DND-41 (cell line): ENCODE results near the gene ELOVL6.

Source experiments
- ATAC-seq: fragments of 200-7000 bp; cut with Tn5 transposase; 3 replicates; pipeline ENCODE4 v1.9.1; 2021; ENCODE audit warnings: low read depth; ENCODE audit not compliant: insufficient read depth
- DNase-seq: peaks from one replicate; pipeline ENCODE4 v3.0.0-alpha.2; 2020
- H2AFZ ChIP-seq: 2 replicates; pipeline ENCODE4 v1.6.0; 2012; ENCODE audit warnings: low read depth, low read length
- H3K27ac ChIP-seq: 2 replicates; pipeline ENCODE4 v1.5.1; 2012; ENCODE audit warnings: low read length, inconsistent platforms
- H3K27me3 ChIP-seq: fragments of 200-600 bp; sonication (generic); 2 replicates; pipeline ENCODE4 v1.6.0; 2012; ENCODE audit warnings: low read length, mild to moderate bottlenecking, inconsistent platforms; ENCODE audit not compliant: insufficient read depth, poor library complexity
- H3K36me3 ChIP-seq: 2 replicates; pipeline ENCODE4 v1.5.1; 2012; ENCODE audit warnings: low read length, inconsistent platforms; ENCODE audit not compliant: insufficient read depth
- H3K4me1 ChIP-seq: 2 replicates; pipeline ENCODE4 v1.5.1; 2012; ENCODE audit warnings: mild to moderate bottlenecking, low read length; ENCODE audit not compliant: insufficient read depth
- H3K4me2 ChIP-seq: 2 replicates; pipeline ENCODE4 v1.6.0; 2012; ENCODE audit warnings: mild to moderate bottlenecking, moderate library complexity, low read length, inconsistent platforms; ENCODE audit not compliant: insufficient read depth
- H3K4me3 ChIP-seq, 2 experiments: fragments of 200-600 bp in 1 of 2; shearing (Covaris generic) in 1 of 2; 2 replicates each; pipeline ENCODE4 v1.5.1; 2012 to 2016; ENCODE audit warnings: inconsistent platforms in 2 of 2, low read length in 2 of 2, mild to moderate bottlenecking in 2 of 2, low read depth in 1 of 2, moderate library complexity in 1 of 2
- H3K79me2 ChIP-seq: 2 replicates; pipeline ENCODE4 v1.6.0; 2012; ENCODE audit warnings: low read length, inconsistent platforms; ENCODE audit not compliant: insufficient read depth
- H3K9ac ChIP-seq: 2 replicates; pipeline ENCODE4 v1.6.0; 2012; ENCODE audit warnings: low read depth, mild to moderate bottlenecking, inconsistent platforms, low read length, moderate library complexity
- H3K9me3 ChIP-seq: 2 replicates; pipeline ENCODE4 v1.5.1; 2012; ENCODE audit warnings: low read length, moderate library complexity, mild to moderate bottlenecking, inconsistent platforms; ENCODE audit not compliant: insufficient read depth, severe bottlenecking
- H4K20me1 ChIP-seq: 2 replicates; pipeline ENCODE4 v1.6.0; 2012; ENCODE audit warnings: low read length; ENCODE audit not compliant: insufficient read depth
- EZH2 ChIP-seq: IDR thresholded peaks from 3 replicates; pipeline ENCODE4 v1.6.1; 2012; ENCODE audit warnings: borderline replicate concordance, low read depth, mild to moderate bottlenecking, moderate library complexity, low read length, inconsistent platforms; ENCODE audit not compliant: severe bottlenecking
- TF ChIP-seq, protein P1 (sequence below): IDR thresholded peaks from 2 replicates; pipeline ENCODE4 v1.5.1; 2012; ENCODE audit warnings: borderline replicate concordance, low read length, moderate library complexity, mild to moderate bottlenecking; ENCODE audit not compliant: poor library complexity, severe bottlenecking; ENCODE audit errors: extremely low read depth

The ELOVL6 gene

DNA sequence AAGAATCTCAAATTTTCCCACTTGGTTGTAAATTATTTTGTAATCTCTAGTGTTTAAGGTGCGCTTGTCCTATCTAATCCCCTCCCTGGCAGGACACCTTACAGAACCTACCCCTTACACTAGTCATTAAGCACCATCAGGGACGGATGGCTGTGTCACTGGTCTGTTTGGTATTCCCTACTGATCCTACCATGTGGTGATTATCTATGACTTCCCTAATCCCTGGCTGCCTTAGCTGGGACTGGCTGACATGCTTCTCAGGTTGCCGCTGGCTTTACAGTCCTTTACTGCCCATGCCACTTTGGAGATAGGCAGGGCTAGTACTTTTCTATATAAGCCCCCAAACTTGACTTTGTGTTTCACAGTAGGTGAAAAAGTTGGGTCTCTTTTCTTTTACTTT, 58.6 kb downstream of the ELOVL6 start:
- no peak for ATAC-seq
- Histone ChIP-seq H3K36me3 (peaks cover 12% of the 10 kb centered on the region; the same call in 1 of the 2 replicates), H3K9me3 (no peaks in the 10 kb centered on the region), H3K9ac (no peak overlapping the region), H3K79me2 (peaks cover 6% of the 10 kb centered on the region; the same call in 1 of the 2 replicates), H3K27ac (no peak overlapping the region), H3K4me3 (no peak overlapping the region), H3K4me1 (no peaks in the 10 kb centered on the region), H3K27me3 (no peaks in the 10 kb centered on the region), H2AFZ (no peak overlapping the region), H4K20me1 (0 out of 2 replicates have a peak, but pooled peaks cover 3% of the 10 kb centered on the region), H3K4me2 (no peak overlapping the region)
- DNase-seq: no peak
- TF ChIP-seq, protein P1, sequence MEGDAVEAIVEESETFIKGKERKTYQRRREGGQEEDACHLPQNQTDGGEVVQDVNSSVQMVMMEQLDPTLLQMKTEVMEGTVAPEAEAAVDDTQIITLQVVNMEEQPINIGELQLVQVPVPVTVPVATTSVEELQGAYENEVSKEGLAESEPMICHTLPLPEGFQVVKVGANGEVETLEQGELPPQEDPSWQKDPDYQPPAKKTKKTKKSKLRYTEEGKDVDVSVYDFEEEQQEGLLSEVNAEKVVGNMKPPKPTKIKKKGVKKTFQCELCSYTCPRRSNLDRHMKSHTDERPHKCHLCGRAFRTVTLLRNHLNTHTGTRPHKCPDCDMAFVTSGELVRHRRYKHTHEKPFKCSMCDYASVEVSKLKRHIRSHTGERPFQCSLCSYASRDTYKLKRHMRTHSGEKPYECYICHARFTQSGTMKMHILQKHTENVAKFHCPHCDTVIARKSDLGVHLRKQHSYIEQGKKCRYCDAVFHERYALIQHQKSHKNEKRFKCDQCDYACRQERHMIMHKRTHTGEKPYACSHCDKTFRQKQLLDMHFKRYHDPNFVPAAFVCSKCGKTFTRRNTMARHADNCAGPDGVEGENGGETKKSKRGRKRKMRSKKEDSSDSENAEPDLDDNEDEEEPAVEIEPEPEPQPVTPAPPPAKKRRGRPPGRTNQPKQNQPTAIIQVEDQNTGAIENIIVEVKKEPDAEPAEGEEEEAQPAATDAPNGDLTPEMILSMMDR: no peak
- TF ChIP-seq EZH2: no peak

DNA sequence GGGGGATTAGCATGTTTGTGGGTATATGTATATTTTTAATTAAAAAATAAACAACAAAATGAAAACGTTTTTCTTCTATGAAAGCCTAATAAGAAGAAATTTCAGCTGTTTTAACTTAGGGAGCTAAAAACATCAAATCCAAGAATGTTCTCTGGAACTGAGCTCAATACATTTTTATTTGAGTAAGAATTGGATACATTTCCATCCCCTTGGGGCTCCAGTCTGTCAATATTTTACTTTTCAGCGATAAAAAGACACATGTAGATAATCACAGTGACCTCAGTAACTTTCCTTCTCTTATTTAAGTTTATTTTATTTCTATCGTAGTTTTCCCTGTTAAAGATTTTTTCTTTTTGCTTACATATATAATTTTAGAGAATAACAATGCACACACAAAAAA, 59.3 kb downstream of the ELOVL6 start:
- no peak overlapping the region for H3K9ac ChIP-seq
- no peak overlapping the region for H2AFZ ChIP-seq
- H3K27me3 ChIP-seq: no peaks in the 10 kb centered on the region
- no peak overlapping the region for H3K4me3 ChIP-seq
- H3K27ac ChIP-seq: no peak overlapping the region
- ATAC-seq: no peak
- no peak for DNase-seq
- no peaks in the 10 kb centered on the region for H3K9me3 ChIP-seq
- H3K36me3 ChIP-seq: peaks cover 12% of the 10 kb centered on the region; the same call in 1 of the 2 replicates
- H3K79me2 ChIP-seq: peaks cover 4% of the 10 kb centered on the region; the same call in 1 of the 2 replicates
- H4K20me1 ChIP-seq: 0 out of 2 replicates have a peak, but pooled peaks cover 3% of the 10 kb centered on the region
- no peaks in the 10 kb centered on the region for H3K4me1 ChIP-seq
- no peak for TF ChIP-seq EZH2
- TF ChIP-seq, protein P1: no peak
- no peak overlapping the region for H3K4me2 ChIP-seq

DNA sequence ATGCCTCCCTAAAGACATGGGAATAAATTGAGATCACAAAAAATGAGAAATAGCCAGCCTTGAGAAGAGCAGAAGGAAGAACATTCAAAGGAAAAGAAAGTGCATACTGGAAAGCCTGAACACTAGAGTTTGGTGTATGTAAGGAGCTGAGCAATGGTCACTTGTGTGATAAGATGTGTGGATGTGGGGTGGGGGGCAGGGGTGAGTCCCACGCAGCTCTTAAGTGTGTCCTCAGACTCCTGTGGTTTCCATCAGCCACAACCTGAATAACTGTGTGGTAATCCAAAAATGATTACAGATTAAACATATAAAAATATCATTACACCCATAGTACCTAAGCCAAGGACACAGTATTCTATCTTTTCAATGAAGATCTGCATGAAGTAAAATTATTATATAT, 59.9 kb downstream of the ELOVL6 start:
- Histone ChIP-seq H3K36me3 (peaks cover 15% of the 10 kb centered on the region; the same call in 1 of the 2 replicates), H4K20me1 (0 out of 2 replicates have a peak, but pooled peaks cover 3% of the 10 kb centered on the region), H3K9ac (no peak overlapping the region), H3K4me1 (no peaks in the 10 kb centered on the region), H3K9me3 (no peaks in the 10 kb centered on the region), H3K4me2 (no peak overlapping the region), H3K27ac (no peak overlapping the region), H3K79me2 (peaks cover 4% of the 10 kb centered on the region; the same call in 1 of the 2 replicates), H3K4me3 (no peak overlapping the region), H3K27me3 (no peaks in the 10 kb centered on the region), H2AFZ (no peak overlapping the region)
- DNase-seq (no peak), ATAC-seq (no peak)
- TF ChIP-seq, protein P1: no peak
- no peak for TF ChIP-seq EZH2

DNA sequence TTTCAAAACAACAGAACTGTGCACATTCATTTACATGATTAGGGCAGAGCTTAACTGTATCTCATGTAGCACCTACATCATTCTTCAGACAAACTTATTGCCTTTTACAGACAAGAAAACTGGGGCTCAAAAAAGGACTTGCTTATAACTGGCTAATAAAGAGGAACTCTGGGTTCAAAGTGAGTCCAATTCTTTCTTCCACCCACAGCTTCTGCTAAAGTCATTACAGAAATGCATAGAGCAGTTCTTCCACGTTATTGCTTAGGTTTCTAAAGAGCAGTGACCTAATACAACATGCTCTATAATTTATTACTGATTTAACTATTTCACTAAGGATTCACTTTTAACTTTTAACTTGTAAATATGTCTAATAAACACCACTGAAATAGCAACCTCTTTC, 60.6 kb downstream of the ELOVL6 start:
- no peak for ATAC-seq
- H4K20me1 ChIP-seq: 0 out of 2 replicates have a peak, but pooled peaks cover 3% of the 10 kb centered on the region
- H3K4me2 ChIP-seq: no peak overlapping the region
- H3K4me1 ChIP-seq: no peaks in the 10 kb centered on the region
- no peaks in the 10 kb centered on the region for H3K27me3 ChIP-seq
- H3K36me3 ChIP-seq: peaks cover 17% of the 10 kb centered on the region; the same call in 1 of the 2 replicates
- TF ChIP-seq EZH2: no peak
- TF ChIP-seq, protein P1: no peak
- DNase-seq: no peak
- H3K9me3 ChIP-seq: no peaks in the 10 kb centered on the region
- no peak overlapping the region for H3K4me3 ChIP-seq
- peaks cover 4% of the 10 kb centered on the region; the same call in 1 of the 2 replicates for H3K79me2 ChIP-seq
- H3K9ac ChIP-seq: no peak overlapping the region
- H3K27ac ChIP-seq: no peak overlapping the region
- no peak overlapping the region for H2AFZ ChIP-seq
